ENCODE data around the gene MASP1.
"Not testable (repeated sequence)": the region's sequence is repeated elsewhere in the genome, so short reads cannot be mapped to it uniquely, and the experiment has no call there.

MASP1 gene

GRCh38 chr3:187222801-187223200 lies 68.7 kb downstream of the MASP1 start:
- DNase-seq = no peak

- DNase-seq = no peak
These were observed 76.1 kb downstream of the MASP1 start for GRCh38 chr3:187215460-187215859.

- no peak for DNase-seq
These were observed 77.9 kb downstream of the MASP1 start for GRCh38 chr3:187213616-187214015.

- no peak for DNase-seq
These were observed 78.8 kb downstream of the MASP1 start for GRCh38 chr3:187212705-187213104.

GRCh38 chr3:187212196-187212545 lies 79.4 kb downstream of the MASP1 start:
- DNase-seq = no peak

GRCh38 chr3:187211532-187212195 lies 79.9 kb downstream of the MASP1 start:
- DNase-seq = no peak

- DNase-seq = no peak
These were observed 80.8 kb downstream of the MASP1 start for GRCh38 chr3:187210545-187211327.

- no peak for DNase-seq
These were observed 81.4 kb downstream of the MASP1 start for GRCh38 chr3:187210091-187210490.

- DNase-seq = no peak
These were observed 82.0 kb downstream of the MASP1 start for GRCh38 chr3:187209491-187209890.

- DNase-seq = no peak
These were observed 83.4 kb downstream of the MASP1 start for GRCh38 chr3:187208159-187208558.

- DNase-seq = no peak
These were observed 83.9 kb downstream of the MASP1 start for GRCh38 chr3:187207624-187208023.

- DNase-seq = no peak
These were observed 84.5 kb downstream of the MASP1 start for GRCh38 chr3:187207062-187207461.

GRCh38 chr3:187205683-187206082 lies 85.9 kb downstream of the MASP1 start:
- no peak for DNase-seq

- not testable (repeated sequence) for DNase-seq
These were observed 92.0 kb downstream of the MASP1 start for GRCh38 chr3:187199463-187200050.

GRCh38 chr3:187198490-187198889 lies 93.0 kb downstream of the MASP1 start:
- no peak for DNase-seq

GRCh38 chr3:187197335-187197649 lies 94.2 kb downstream of the MASP1 start, which contains the start of gene RTP1:
RTP1 (plus strand) TSS chr3:187197486; CDS start chr3:187197516, 30 bp downstream.
- DNase-seq = no peak

- no peak for DNase-seq
These were observed 94.8 kb downstream of the MASP1 start for GRCh38 chr3:187196573-187197334.

GRCh38 chr3:187193181-187193580 lies 98.4 kb downstream of the MASP1 start:
- no peak for DNase-seq

GRCh38 chr3:187191271-187191670 lies 100.3 kb downstream of the MASP1 start:
- no peak for DNase-seq

GRCh38 chr3:187188931-187189330 lies 102.6 kb downstream of the MASP1 start:
- DNase-seq = no peak

- no peak for DNase-seq
These were observed 104.6 kb downstream of the MASP1 start for GRCh38 chr3:187186801-187187421.

GRCh38 chr3:187186375-187186774 lies 105.2 kb downstream of the MASP1 start:
- DNase-seq = no peak

- no peak for DNase-seq
These were observed 105.8 kb downstream of the MASP1 start for GRCh38 chr3:187185759-187186158.
